GM18870 (cell line): ENCODE results near the gene ORAI2.
"Not testable (repeated sequence)": the region's sequence is repeated elsewhere in the genome, so short reads cannot be mapped to it uniquely, and the experiment has no call there.

ENCODE experiments used
- ATAC-seq: cut with Tn5 transposase; IDR thresholded peaks from one replicate; pipeline ENCODE4 v1.9.1; 2021; ENCODE audit warnings: moderate library complexity; ENCODE audit not compliant: unreplicated experiment

The ORAI2 gene

GRCh38 chr7:102433219-102434038 lies at the start of gene ORAI2:
Gene ORAI2 (plus strand): TSS chr7:102433575. CDS start chr7:102438957, 5,382 bp downstream.
- no peak for ATAC-seq

- no peak for ATAC-seq
Observed at GRCh38 chr7:102387064-102387463, 46.3 kb upstream of the ORAI2 start.

GRCh38 chr7:102389810-102390209 lies 43.6 kb upstream of the ORAI2 start:
- ATAC-seq: no peak

DNA sequence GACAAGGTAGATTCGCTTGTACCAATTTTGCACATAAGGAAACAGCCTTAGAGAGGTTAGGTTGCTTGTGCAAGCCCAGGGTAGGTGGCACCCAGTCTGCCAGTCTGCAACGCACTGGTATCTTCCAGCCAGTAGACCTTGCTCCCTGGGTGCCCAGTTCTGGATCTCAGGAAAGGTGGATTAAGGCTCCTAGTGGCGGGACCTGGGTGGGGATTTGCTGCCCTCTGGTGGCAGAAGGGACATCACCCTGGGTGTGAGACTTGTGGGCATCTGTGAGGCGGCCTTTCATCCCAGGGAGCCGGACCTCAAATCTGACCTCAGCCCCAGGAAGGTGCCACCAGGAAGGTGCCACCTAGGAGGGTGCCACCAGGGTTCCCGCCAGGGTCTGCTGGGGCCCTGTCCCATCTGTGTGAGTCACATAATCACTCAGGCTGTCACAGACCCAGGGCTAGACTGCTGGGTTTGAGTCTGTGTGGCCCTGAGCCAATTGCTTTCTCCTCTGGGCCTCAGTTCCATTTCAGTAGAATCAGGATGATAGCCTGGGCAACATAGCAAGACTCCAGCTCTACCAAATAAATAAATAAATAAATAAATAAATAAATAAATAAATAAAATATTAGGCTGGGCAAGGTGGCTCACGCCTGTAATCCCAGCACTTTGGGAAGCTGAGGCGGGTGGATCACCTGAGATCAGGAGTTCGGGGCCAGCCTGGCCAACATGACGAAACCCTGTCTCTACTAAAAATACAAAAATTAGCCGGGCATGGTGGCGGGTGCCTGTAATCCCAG lies 42.5 kb upstream of the ORAI2 start:
- ATAC-seq: no peak

GRCh38 chr7:102392330-102392729 lies 41.0 kb upstream of the ORAI2 start:
- no peak for ATAC-seq

DNA sequence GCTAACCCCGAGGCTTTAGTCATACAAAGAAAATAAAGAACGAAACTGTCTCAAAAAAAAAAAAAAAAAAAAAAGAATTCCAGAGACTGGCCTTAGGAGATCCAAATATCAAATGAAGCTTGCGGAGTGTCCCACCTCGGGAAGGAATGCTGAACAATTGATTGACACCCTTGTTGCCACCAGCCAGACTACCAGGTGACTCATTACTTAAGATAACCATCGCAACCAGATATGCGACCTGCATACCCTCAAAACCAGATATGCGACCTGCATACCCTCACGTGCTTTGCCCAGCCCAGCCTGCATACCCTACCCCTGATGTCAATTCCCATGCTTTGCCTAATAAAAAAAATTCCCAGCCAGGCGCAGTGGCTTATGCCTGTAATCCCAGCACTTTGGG lies 39.9 kb upstream of the ORAI2 start:
- ATAC-seq: no peak

GRCh38 chr7:102395592-102395872 lies 37.8 kb upstream of the ORAI2 start:
- ATAC-seq: no peak

DNA sequence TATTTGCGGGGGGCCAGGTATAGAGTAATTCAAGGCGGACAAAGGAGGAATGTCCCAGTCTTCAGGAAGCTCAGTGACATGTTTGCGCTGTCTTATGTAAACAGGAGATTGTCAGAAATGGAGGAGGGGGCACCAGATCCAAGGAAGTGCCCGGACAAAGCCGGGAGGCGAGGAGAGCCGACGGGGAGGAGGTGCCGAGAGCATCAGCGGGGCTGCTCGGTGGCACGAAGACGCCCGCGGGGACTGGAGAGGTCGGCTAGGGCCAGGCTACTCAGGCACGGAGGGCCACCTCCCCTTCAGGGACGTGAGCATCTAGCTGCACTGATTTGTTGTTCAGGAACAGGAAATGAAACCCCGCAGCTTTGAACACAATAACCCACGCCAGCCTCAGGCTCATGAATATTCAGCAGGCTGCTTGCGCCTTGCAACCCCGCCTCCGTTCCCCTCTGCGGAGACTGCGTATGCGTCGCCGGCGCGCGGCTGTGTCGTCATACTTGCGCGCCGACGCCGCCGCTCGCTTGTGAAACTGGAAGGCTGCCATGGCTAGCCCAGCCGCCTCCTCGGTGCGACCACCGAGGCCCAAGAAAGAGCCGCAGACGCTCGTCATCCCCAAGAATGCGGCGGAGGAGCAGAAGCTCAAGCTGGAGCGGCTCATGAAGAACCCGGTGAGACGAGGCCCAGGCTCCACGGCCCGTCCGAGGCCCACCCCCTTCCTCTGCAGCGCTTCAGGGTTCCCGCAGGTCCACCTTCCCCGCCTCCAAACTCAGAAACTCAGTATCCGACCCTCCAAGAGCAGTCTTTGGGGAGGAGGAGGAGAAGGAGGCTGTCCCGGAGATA lies 37.3 kb upstream of the ORAI2 start, which contains the start of gene PRKRIP1:
Gene PRKRIP1, plus strand, starts transcription at position 491 of the 837 bp plus-strand sequence. Its CDS starts 49 bp downstream, at position 540.
- peak; percentile 97 for ATAC-seq

- no peak for ATAC-seq
Observed at GRCh38 chr7:102396710-102397019, 36.7 kb upstream of the ORAI2 start.

GRCh38 chr7:102398543-102398942 lies 34.8 kb upstream of the ORAI2 start:
- ATAC-seq: no peak

DNA sequence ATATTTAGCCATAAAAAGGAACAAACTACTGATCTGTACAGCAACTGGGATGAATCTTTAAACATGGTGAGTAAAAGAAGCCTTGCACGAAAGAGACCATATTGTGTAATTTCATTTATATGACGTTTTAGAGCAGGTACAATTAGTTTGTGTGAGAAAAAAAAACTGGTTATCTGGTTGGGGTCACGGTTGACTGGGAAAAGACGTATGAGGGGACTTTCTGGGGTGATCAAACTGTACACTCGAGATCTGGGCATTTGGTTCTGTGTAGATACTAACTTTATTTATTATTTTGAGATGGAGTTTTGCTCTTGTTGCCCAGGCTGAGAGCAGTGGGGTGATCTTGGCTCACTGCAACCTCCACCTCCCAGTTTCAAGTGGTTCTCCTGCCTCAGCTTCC lies 33.0 kb upstream of the ORAI2 start:
- no peak for ATAC-seq

DNA sequence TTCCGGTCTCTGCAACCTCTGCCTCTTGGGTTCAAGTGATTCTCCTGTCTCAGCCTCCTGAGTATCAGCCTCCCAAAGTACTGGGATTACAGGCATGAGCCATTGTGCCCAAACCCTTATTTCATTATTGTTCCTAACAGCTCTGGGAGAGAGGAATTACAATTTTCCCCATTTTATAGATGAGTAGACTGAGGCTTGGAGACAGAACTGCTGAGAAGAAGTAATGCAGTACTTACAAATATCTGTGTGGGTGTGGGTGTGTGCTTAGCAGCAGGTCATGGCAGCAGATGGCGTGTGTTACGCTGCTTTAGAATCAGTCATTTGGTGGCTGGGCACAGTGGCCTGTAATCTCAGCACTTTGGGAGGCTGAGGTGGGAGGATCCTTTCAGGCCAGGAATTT lies 29.8 kb upstream of the ORAI2 start:
- no peak for ATAC-seq

DNA sequence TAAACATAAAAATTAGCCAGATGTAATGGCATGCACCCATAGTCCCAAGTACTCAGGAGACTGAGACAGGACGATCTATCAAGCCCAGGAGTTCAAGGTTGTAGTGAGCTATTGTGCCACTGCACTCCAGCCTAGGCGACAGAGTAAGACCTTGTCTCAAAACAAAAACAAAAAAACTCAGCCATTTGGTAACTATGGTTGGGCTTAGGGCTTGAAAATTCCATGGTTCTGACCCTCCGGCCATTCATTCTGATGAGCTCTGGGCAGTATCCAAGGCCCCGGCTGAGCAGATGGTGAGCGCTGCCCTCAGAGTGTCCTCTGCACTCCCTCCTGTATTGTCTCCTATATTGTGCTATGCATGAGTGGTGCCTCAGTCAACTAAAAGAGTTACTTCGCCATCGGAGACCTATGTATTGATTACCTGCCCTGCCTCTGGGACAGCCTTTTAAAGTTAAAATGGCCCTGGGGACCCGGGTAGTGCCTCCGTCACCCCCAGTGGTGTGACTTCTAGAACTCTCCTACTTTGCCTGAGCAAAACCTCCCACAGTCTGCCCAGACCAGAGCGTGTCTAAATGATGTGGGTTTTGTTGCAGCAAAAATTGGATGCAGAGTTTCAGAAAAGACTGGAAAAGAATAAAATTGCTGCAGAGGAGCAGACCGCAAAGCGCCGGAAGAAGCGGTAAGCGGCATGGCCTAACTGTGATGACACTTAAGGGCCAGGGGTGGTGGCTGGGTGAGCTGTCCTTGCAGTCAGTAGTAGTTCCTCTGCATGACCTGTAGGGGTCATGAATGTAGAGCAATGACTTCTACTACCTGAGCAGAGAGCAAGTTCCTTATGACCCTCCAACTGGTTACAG lies 29.1 kb upstream of the ORAI2 start:
- ATAC-seq: peak; percentile 69

DNA sequence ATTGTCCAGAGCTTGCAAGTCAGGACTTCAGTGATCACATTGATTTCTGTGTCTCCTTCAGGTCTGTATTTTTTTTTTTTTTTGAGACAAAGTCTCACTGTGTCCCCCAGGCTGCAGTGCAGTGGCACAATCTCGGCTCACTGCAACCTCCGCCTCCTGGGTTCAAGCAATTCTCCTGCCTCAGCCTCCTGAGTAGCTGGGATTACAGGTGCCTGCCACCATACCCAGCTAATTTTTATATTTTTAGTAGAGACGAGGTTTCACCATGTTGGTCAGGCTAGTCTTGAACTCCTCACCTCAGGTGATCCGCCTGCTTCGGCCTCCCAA lies 28.6 kb upstream of the ORAI2 start:
- ATAC-seq: not testable (repeated sequence)

DNA sequence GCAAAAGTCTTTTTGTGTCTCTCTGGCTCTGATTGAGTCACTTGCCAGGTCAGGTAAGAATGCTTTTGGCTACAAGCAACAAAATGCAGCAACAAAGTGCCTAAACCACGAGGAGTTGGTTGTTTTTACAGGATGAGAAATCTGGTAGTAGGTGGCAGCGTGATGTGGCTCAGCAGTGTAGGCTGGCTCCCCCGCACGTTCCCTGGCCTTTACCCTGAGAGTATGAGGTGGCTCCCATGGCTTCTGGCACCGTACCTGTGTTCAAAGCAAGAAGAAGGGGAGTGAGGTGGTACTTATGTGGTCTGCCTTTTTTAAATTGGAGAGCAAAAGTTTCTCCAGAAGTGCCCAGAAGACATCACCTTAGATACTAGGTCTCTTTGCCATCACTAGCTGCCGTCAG lies 25.5 kb upstream of the ORAI2 start:
- no peak for ATAC-seq

GRCh38 chr7:102408530-102408929 lies 24.8 kb upstream of the ORAI2 start:
- ATAC-seq: peak; percentile 69

GRCh38 chr7:102409340-102409739 lies 24.0 kb upstream of the ORAI2 start:
- ATAC-seq: no peak

- no peak for ATAC-seq
Observed at GRCh38 chr7:102410123-102410522, 23.3 kb upstream of the ORAI2 start.

- ATAC-seq: no peak
Observed at GRCh38 chr7:102410918-102411317, 22.5 kb upstream of the ORAI2 start.

GRCh38 chr7:102412548-102412947 lies 20.8 kb upstream of the ORAI2 start:
- ATAC-seq: no peak

DNA sequence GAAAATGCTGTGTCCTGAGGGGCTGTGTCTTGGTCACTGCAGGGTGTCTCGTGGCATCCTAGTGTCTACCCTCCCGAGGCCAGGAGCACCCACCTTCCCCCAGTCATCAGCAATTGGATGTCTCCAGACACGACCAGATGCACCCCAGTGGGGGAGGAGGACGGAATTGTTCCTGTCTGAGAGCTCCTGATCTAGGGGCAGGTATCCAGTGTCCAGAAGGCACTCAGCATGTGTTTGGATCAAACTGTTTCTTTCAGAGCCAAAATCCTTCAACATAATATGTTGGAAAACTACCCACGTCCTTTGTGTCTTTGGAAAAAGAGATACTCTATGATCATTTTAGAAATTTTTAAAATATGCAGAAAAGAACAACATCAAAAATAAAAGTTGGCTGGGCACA lies 20.3 kb upstream of the ORAI2 start:
- no peak for ATAC-seq
